Stimulated activated CD4-positive, alpha-beta T cell treated with anti-CD3 and anti-CD28 coated beads, Interleukin-15, amount 100 ng/mL, for 24 hours (primary cell): Measurements from ENCODE around the gene RNF224.

ENCODE experiments used
- DNase-seq: peaks from one replicate; pipeline ENCODE4 v3.0.0-alpha.2; 2020

RNF224 gene

GRCh38 chr9:137227054-137227852 lies at the start of gene RNF224:
TSS of gene RNF224 (plus strand) at chr9:137227502. CDS start at chr9:137228336, 834 bp downstream.
- DNase-seq: peak; percentile 89

- DNase-seq: no peak
Observed at GRCh38 chr9:137178201-137178938, 48.9 kb upstream of the RNF224 start.

GRCh38 chr9:137178939-137179630 lies 48.2 kb upstream of the RNF224 start:
- no peak for DNase-seq

GRCh38 chr9:137179761-137180160 lies 47.5 kb upstream of the RNF224 start:
- no peak for DNase-seq

GRCh38 chr9:137180491-137180890 lies 46.8 kb upstream of the RNF224 start:
- no peak for DNase-seq

- DNase-seq: no peak
Observed at GRCh38 chr9:137181680-137182079, 45.6 kb upstream of the RNF224 start.

GRCh38 chr9:137182836-137183235 lies 44.5 kb upstream of the RNF224 start:
- no peak for DNase-seq

GRCh38 chr9:137183980-137184595 lies 43.2 kb upstream of the RNF224 start:
- DNase-seq: no peak

- DNase-seq: no peak
Observed at GRCh38 chr9:137184881-137185660, 42.2 kb upstream of the RNF224 start.

GRCh38 chr9:137185921-137186320 lies 41.4 kb upstream of the RNF224 start:
- DNase-seq: no peak

GRCh38 chr9:137186385-137186784 lies 40.9 kb upstream of the RNF224 start:
- no peak for DNase-seq

- DNase-seq: no peak
Observed at GRCh38 chr9:137187386-137187785, 39.9 kb upstream of the RNF224 start.

- DNase-seq: no peak
Observed at GRCh38 chr9:137188086-137188489, 39.2 kb upstream of the RNF224 start.

GRCh38 chr9:137188490-137189296 lies 38.6 kb upstream of the RNF224 start, which contains the start of the genes ANAPC2 and SSNA1:
TSS of gene ANAPC2 (minus strand) at chr9:137188560. CDS start at chr9:137188532, 28 bp downstream.
TSS of gene SSNA1 (plus strand) at chr9:137188676. CDS start at chr9:137188727, 51 bp downstream.
- peak; percentile 94 for DNase-seq

- no peak for DNase-seq
Observed at GRCh38 chr9:137189297-137190295, 37.7 kb upstream of the RNF224 start.

- no peak for DNase-seq
Observed at GRCh38 chr9:137190315-137190856, 36.9 kb upstream of the RNF224 start.

GRCh38 chr9:137191245-137191644 lies 36.1 kb upstream of the RNF224 start:
- no peak for DNase-seq

GRCh38 chr9:137191691-137192447 lies 35.4 kb upstream of the RNF224 start:
- no peak for DNase-seq

GRCh38 chr9:137192448-137192780 lies 34.9 kb upstream of the RNF224 start:
- DNase-seq: no peak
